GM23338 (cell line): ENCODE data around the gene DNAH17. TPM values are rescaled to one million over a fixed set of nuclear protein-coding genes. Genes with fewer than 3 reads are reported as not detected.

ENCODE experiments used
- ATAC-seq: fragments of 200-7000 bp; cut with Tn5 transposase; 3 replicates; pipeline ENCODE4 v1.9.1; 2020
- DNase-seq: peaks from one replicate; pipeline ENCODE4 v3.0.0-alpha.2; 2015; ENCODE audit warnings: low spot score
- H2AFZ ChIP-seq: fragments of 200-600 bp; sonication (generic); 2 replicates; pipeline ENCODE4 v1.8.0; 2016; ENCODE audit warnings: antibody characterized with exemption, mild to moderate bottlenecking, moderate library complexity
- H3F3A ChIP-seq: fragments of 200-600 bp; sonication (generic); replicated peaks from 2 replicates; pipeline ENCODE4 v1.8.0; 2017; ENCODE audit warnings: antibody characterized with exemption, mixed run types, low read depth
- H3K27ac ChIP-seq: fragments of 200-600 bp; sonication (generic); 2 replicates; pipeline ENCODE4 v1.6.1; 2016; ENCODE audit warnings: low read depth
- H3K27me3 ChIP-seq: fragments of 200-600 bp; sonication (generic); 2 replicates; pipeline ENCODE4 v1.8.0; 2016; ENCODE audit warnings: mild to moderate bottlenecking, mixed run types, moderate library complexity; ENCODE audit not compliant: insufficient read depth
- H3K36me3 ChIP-seq: fragments of 200-600 bp; sonication (generic); 2 replicates; pipeline ENCODE4 v1.8.0; 2016; ENCODE audit warnings: mild to moderate bottlenecking; ENCODE audit not compliant: insufficient read depth
- H3K4me1 ChIP-seq: fragments of 200-600 bp; sonication (generic); 2 replicates; pipeline ENCODE4 v1.8.0; 2016; ENCODE audit warnings: mild to moderate bottlenecking, moderate library complexity; ENCODE audit not compliant: insufficient read depth
- H3K4me2 ChIP-seq: fragments of 200-600 bp; sonication (generic); 2 replicates; pipeline ENCODE4 v1.7.1; 2017; ENCODE audit warnings: mixed run types
- H3K4me3 ChIP-seq: fragments of 200-600 bp; sonication (generic); 2 replicates; pipeline ENCODE4 v1.6.1; 2016; ENCODE audit warnings: mixed run types
- H3K79me2 ChIP-seq: fragments of 200-600 bp; sonication (generic); replicated peaks from 2 replicates; pipeline ENCODE4 v1.8.0; 2017; ENCODE audit warnings: mild to moderate bottlenecking; ENCODE audit not compliant: insufficient read depth
- H3K9me2 ChIP-seq: fragments of 200-600 bp; sonication (generic); 2 replicates; pipeline ENCODE4 v1.8.0; 2017; ENCODE audit not compliant: insufficient read depth
- H4K20me1 ChIP-seq: fragments of 200-600 bp; sonication (generic); replicated peaks from 2 replicates; pipeline ENCODE4 v1.8.0; 2017; ENCODE audit warnings: mild to moderate bottlenecking; ENCODE audit not compliant: insufficient read depth
- H3K27ac Mint-ChIP-seq: 2 replicates; pipeline ENCODE4 v1.8.0; 2020; ENCODE audit warnings: inconsistent platforms, mild to moderate bottlenecking, moderate library complexity, mixed read lengths
- H3K27me3 Mint-ChIP-seq: 3 replicates; pipeline ENCODE4 v1.8.0; 2022; ENCODE audit warnings: low read depth, mild to moderate bottlenecking, moderate library complexity, mixed read lengths, inconsistent platforms; ENCODE audit not compliant: insufficient read depth, poor library complexity
- H3K36me3 Mint-ChIP-seq: 3 replicates; pipeline ENCODE4 v1.8.0; 2021; ENCODE audit warnings: low read depth, mild to moderate bottlenecking, inconsistent platforms, moderate library complexity, mixed read lengths
- H3K4me1 Mint-ChIP-seq: 3 replicates; pipeline ENCODE4 v1.8.0; 2020; ENCODE audit warnings: mild to moderate bottlenecking, inconsistent platforms, mixed read lengths
- H3K4me3 Mint-ChIP-seq: 3 replicates; pipeline ENCODE4 v1.8.0; 2021; ENCODE audit warnings: moderate library complexity, mild to moderate bottlenecking, inconsistent platforms, mixed read lengths
- H3K9me3 Mint-ChIP-seq: 3 replicates; pipeline ENCODE4 v1.8.0; 2020; ENCODE audit warnings: moderate library complexity, mild to moderate bottlenecking, inconsistent platforms, mixed read lengths
- EZH2phosphoT487 ChIP-seq: fragments of 200-600 bp; sonication (generic); IDR thresholded peaks from one replicate; pipeline ENCODE4 v1.8.1; 2018; ENCODE audit warnings: antibody characterized with exemption; ENCODE audit not compliant: unreplicated experiment
- JUNB ChIP-seq: IDR thresholded peaks from one replicate; pipeline ENCODE4 v1.6.1; 2016; ENCODE audit warnings: antibody characterized with exemption; ENCODE audit not compliant: unreplicated experiment
- NANOG ChIP-seq: IDR thresholded peaks from 2 replicates; pipeline ENCODE4 v1.6.1; 2016; ENCODE audit warnings: antibody characterized with exemption, borderline replicate concordance
- ZNF462 ChIP-seq: fragments of 250-450 bp; sonication (Bioruptor Pico); IDR thresholded peaks from 2 replicates; pipeline ENCODE4 v1.5.0; 2020; ENCODE audit warnings: mild to moderate bottlenecking, moderate library complexity
- polyA plus RNA-seq: library from polyadenylated mRNA; unstranded; fragments of >200 nt; fragmentation: Nextera tagmentation; extraction: Ambion mirVana; gene quantifications from 2 replicates; pipeline ENCODE4 v1.2.1, GENCODE V29; 2016
- total RNA-seq: library from RNA; depleted of rRNA; stranded (reverse); fragments of >200 nt; shearing (Covaris generic); gene quantifications from 2 replicates; pipeline ENCODE4 v1.2.3, GENCODE V29; 2014

DNAH17 gene
- total and polyA plus RNA-seq, 2 experiments from 2014 or later, result 0.59 to 2.0 TPM

GRCh38 chr17:78442648-78443218 lies 134.5 kb downstream of the DNAH17 start:
- Mint-ChIP-seq H3K4me1 (no peaks in the 10 kb centered on the region; the same call in 2 of the 3 replicates), H3K36me3 (peaks cover 4% of the 10 kb centered on the region; the same call in 1 of the 3 replicates), H3K9me3 (peaks cover 13% of the 10 kb centered on the region; the same call in 2 of the 3 replicates), H3K27ac (no peak overlapping the region), H3K4me3 (no peak overlapping the region), H3K27me3 (peaks cover 19% of the 10 kb centered on the region)
- no peaks in the 10 kb centered on the region for H3K9me2 ChIP-seq
- H3K27me3 ChIP-seq, result no peaks in the 10 kb centered on the region
- no peaks in the 10 kb centered on the region for H3K79me2 ChIP-seq
- no peak overlapping the region for H3K27ac ChIP-seq
- H3K4me3 ChIP-seq, result no peak overlapping the region
- H2AFZ ChIP-seq, result no peak overlapping the region
- no peak overlapping the region for H3K4me2 ChIP-seq
- H3K36me3 ChIP-seq, result no peaks in the 10 kb centered on the region
- no peak for TF ChIP-seq JUNB
- no peak for TF ChIP-seq EZH2phosphoT487
- no peak for TF ChIP-seq ZNF462 (CRISPR knock-in tag)
- H4K20me1 ChIP-seq, result no peaks in the 10 kb centered on the region
- no peak for ATAC-seq
- no peaks in the 10 kb centered on the region for H3F3A ChIP-seq
- H3K4me1 ChIP-seq, result no peaks in the 10 kb centered on the region
- DNase-seq, result no peak

- no peaks in the 10 kb centered on the region for H3K9me2 ChIP-seq
- H3K9me3 Mint-ChIP-seq, result peaks cover 16% of the 10 kb centered on the region
- no peak for DNase-seq
- H3K4me3 Mint-ChIP-seq, result no peak overlapping the region
- H3K27me3 Mint-ChIP-seq, result peaks cover 15% of the 10 kb centered on the region
- no peaks in the 10 kb centered on the region; the same call in 2 of the 3 replicates for H3K4me1 Mint-ChIP-seq
- no peak for ATAC-seq
- no peaks in the 10 kb centered on the region for H3K27me3 ChIP-seq
- no peaks in the 10 kb centered on the region for H3K36me3 ChIP-seq
- no peak overlapping the region for H3K27ac ChIP-seq
- H3K4me1 ChIP-seq, result no peaks in the 10 kb centered on the region
- no peaks in the 10 kb centered on the region for H3F3A ChIP-seq
- H2AFZ ChIP-seq, result no peak overlapping the region
- H3K27ac Mint-ChIP-seq, result no peak overlapping the region
- no peaks in the 10 kb centered on the region for H3K79me2 ChIP-seq
- no peaks in the 10 kb centered on the region for H4K20me1 ChIP-seq
- no peak overlapping the region for H3K4me2 ChIP-seq
- peaks cover 4% of the 10 kb centered on the region; the same call in 1 of the 3 replicates for H3K36me3 Mint-ChIP-seq
- H3K4me3 ChIP-seq, result no peak overlapping the region
- TF ChIP-seq NANOG (no peak), ZNF462 (CRISPR knock-in tag) (no peak)
Measured at GRCh38 chr17:78441271-78441971, 135.8 kb downstream of the DNAH17 start.
